Measurements from ENCODE around the gene CCDC88A. TPM values are rescaled to one million over a fixed set of nuclear protein-coding genes. Genes with fewer than 3 reads are reported as not detected.

The CCDC88A gene, protein sequence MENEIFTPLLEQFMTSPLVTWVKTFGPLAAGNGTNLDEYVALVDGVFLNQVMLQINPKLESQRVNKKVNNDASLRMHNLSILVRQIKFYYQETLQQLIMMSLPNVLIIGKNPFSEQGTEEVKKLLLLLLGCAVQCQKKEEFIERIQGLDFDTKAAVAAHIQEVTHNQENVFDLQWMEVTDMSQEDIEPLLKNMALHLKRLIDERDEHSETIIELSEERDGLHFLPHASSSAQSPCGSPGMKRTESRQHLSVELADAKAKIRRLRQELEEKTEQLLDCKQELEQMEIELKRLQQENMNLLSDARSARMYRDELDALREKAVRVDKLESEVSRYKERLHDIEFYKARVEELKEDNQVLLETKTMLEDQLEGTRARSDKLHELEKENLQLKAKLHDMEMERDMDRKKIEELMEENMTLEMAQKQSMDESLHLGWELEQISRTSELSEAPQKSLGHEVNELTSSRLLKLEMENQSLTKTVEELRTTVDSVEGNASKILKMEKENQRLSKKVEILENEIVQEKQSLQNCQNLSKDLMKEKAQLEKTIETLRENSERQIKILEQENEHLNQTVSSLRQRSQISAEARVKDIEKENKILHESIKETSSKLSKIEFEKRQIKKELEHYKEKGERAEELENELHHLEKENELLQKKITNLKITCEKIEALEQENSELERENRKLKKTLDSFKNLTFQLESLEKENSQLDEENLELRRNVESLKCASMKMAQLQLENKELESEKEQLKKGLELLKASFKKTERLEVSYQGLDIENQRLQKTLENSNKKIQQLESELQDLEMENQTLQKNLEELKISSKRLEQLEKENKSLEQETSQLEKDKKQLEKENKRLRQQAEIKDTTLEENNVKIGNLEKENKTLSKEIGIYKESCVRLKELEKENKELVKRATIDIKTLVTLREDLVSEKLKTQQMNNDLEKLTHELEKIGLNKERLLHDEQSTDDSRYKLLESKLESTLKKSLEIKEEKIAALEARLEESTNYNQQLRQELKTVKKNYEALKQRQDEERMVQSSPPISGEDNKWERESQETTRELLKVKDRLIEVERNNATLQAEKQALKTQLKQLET (N-terminal part only)
- 76.8 and 77.4 TPM in 2 replicates for total RNA-seq
- 14.8 and 21.1 TPM in 2 replicates for polyA plus RNA-seq
- polyA plus RNA-seq (2011; cell fraction: cytosol; rRNA removed) = 20.2 and 22.4 TPM in 2 replicates
- 60.7 and 81.0 TPM in 2 replicates for polyA plus RNA-seq (2011; cell fraction: nucleus; rRNA removed)
- polyA plus RNA-seq (2012) = 36.1 and 52.3 TPM in 2 replicates
- polyA minus RNA-seq = 104 and 121 TPM in 2 replicates
- 29.4 TPM for polyA minus RNA-seq (2011; cell fraction: cytosol; rRNA and poly(A)+ RNA removed)
- 122 and 172 TPM in 2 replicates for polyA minus RNA-seq (2011; cell fraction: nucleus; rRNA and poly(A)+ RNA removed)
- Bru-seq, nascent RNA = percentile 82 among the genes with signal in this experiment
- BruChase-seq, experiment 1, labeled RNA remaining after a 6-hour chase = percentile 88 among the genes with signal in this experiment
- percentile 83 among the genes with signal in this experiment for BruChase-seq, experiment 2, labeled RNA remaining after a 2-hour chase
- long read RNA-seq, full-length matches to known transcripts = 4 of 13 reads
- long read RNA-seq, partial matches to known transcripts = 6 of 13 reads
- long read RNA-seq, other reads (novel, unspliced or antisense) = 3 of 13 reads

GRCh38 chr2:55419679-55420438 lies at the start of gene CCDC88A:
Gene CCDC88A (minus strand): TSS chr2:55419856. CDS start chr2:55419079, 777 bp downstream.
- Histone ChIP-seq H3K9me1 (replicated peaks; ENCODE audit: control insufficient read depth, extremely low read depth, insufficient read depth, low read length) (no peaks in the 10 kb centered on the region), H2AFZ (ENCODE audit: low read depth, low read length) (peak within 1 kb of the TSS; percentile 97), H3K9me3 (replicated peaks; ENCODE audit: control insufficient read depth, insufficient read depth, low read length) (no peaks in the 10 kb centered on the region), H3K4me3 (replicated peaks in 1 of 3; ENCODE audit: insufficient read depth in 1 of 3, low read depth in 1 of 3, low read length in 3 of 3) (peak within 1 kb of the TSS; percentile 98 to 99 (median 99)), H3K79me2 (ENCODE audit: control insufficient read depth, insufficient read depth, low read length) (peaks cover 40% of the 10 kb centered on the region), H3K4me1 (ENCODE audit: control insufficient read depth, extremely low read depth, insufficient read depth, low read length) (peaks cover 12% of the 10 kb centered on the region), H3K4me2 (ENCODE audit: insufficient read depth, low read length) (peak within 1 kb of the TSS; percentile 100), H3K36me3 (ENCODE audit: control insufficient read depth in 2 of 2, extremely low read depth in 1 of 2, insufficient read depth in 2 of 2, low read length in 2 of 2) (no peaks in the 10 kb centered on the region), H3K27ac (ENCODE audit: insufficient read depth, low read depth, low read length) (peak within 1 kb of the TSS; percentile 64), H3K9ac (replicated peaks; ENCODE audit: extremely low read depth, insufficient read depth, low read length) (peak within 1 kb of the TSS; percentile 91), H4K20me1 (replicated peaks; ENCODE audit: control insufficient read depth, extremely low read depth, insufficient read depth, low read length) (peaks cover 2% of the 10 kb centered on the region), H3K27me3 (ENCODE audit: control insufficient read depth in 2 of 2, insufficient read depth in 2 of 2, low read length in 2 of 2) (peaks cover 0 to 4% of the 10 kb centered on the region in 2 experiments)
- BruUV-seq (replicated peaks) = no TSS peak
- dilution Hi-C loops (cut with MboI; ENCODE audit: extremely low pct_ligation_motif_present, low sequenced_read_pairs) (no loop called here), intact Hi-C loops (cut with micrococcal nuclease) (loop anchor here (1.0 kb wide), 3 partner anchors 91 to 197 kb away; partner anchors contain the start of gene PPP4R3B)
- DNase-seq (ENCODE audit: low read depth, low spot score) (peak; percentile 97), FAIRE-seq (peak; percentile 74)
- ChIA-PET CTCF (interaction anchor here (0.8 to 2.3 kb wide), 5 partner anchors 12 to 109 kb away, joined by 3 to 16 read pairs (median 3); partner anchors contain the start of gene CFAP36), POLR2A (interaction anchor here (0.7 to 1.9 kb wide), 5 partner anchors 11 to 188 kb away, joined by 3 to 7 read pairs (median 4); partner anchors contain the start of genes CFAP36, CLHC1 and RPS27A)
- TF ChIP-seq EZH2 (IDR thresholded peaks at IDR 0.05; ENCODE audit: borderline replicate concordance, low read depth, low read length, severe bottlenecking) (no peak), MYC (IDR thresholded peaks at IDR 0.05; ENCODE audit: low read depth, low read length) (no peak), POLR2AphosphoS5 (IDR thresholded peaks at IDR 0.05; ENCODE audit: insufficient read depth, low read depth, low read length) (peak; percentile 93), FOS (IDR thresholded peaks at IDR 0.05; ENCODE audit: borderline replicate concordance, insufficient read depth, low read length) (no peak), POLR2A (IDR thresholded peaks at IDR 0.05; ENCODE audit: low read depth, low read length) (peak; percentile 94), MAX (IDR thresholded peaks at IDR 0.05; ENCODE audit: insufficient read depth, insufficient read length) (peak; percentile 46)
- TF ChIP-seq, protein P1, sequence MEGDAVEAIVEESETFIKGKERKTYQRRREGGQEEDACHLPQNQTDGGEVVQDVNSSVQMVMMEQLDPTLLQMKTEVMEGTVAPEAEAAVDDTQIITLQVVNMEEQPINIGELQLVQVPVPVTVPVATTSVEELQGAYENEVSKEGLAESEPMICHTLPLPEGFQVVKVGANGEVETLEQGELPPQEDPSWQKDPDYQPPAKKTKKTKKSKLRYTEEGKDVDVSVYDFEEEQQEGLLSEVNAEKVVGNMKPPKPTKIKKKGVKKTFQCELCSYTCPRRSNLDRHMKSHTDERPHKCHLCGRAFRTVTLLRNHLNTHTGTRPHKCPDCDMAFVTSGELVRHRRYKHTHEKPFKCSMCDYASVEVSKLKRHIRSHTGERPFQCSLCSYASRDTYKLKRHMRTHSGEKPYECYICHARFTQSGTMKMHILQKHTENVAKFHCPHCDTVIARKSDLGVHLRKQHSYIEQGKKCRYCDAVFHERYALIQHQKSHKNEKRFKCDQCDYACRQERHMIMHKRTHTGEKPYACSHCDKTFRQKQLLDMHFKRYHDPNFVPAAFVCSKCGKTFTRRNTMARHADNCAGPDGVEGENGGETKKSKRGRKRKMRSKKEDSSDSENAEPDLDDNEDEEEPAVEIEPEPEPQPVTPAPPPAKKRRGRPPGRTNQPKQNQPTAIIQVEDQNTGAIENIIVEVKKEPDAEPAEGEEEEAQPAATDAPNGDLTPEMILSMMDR (IDR thresholded peaks at IDR 0.05; ENCODE audit: extremely low read depth in 1 of 2, insufficient read depth in 1 of 2, low read depth in 1 of 2, low read length in 2 of 2) = peak; percentile 8 to 43

Data from endothelial cell of umbilical vein (primary cell).